ENCODE measurements around the gene UNCX.
A peak's percentile ranks its signal among the peaks of the same experiment; 100 is the strongest.

UNCX gene

GRCh38 chr7:1218541-1219165 is 14.0 kb upstream of the UNCX start:
- DNase-seq = no peak

- DNase-seq = no peak
Measured at GRCh38 chr7:1219498-1219897, 13.2 kb upstream of the UNCX start.

- no peak for DNase-seq
Measured at GRCh38 chr7:1220000-1220726, 12.5 kb upstream of the UNCX start.

GRCh38 chr7:1220977-1221745 is 11.5 kb upstream of the UNCX start:
- DNase-seq = no peak

GRCh38 chr7:1223196-1223981 is 9.3 kb upstream of the UNCX start:
- DNase-seq = peak; percentile 29

GRCh38 chr7:1224086-1224716 is 8.5 kb upstream of the UNCX start:
- DNase-seq = no peak

- DNase-seq = no peak
Measured at GRCh38 chr7:1225030-1225429, 7.6 kb upstream of the UNCX start.

GRCh38 chr7:1225441-1226185 is 7.1 kb upstream of the UNCX start:
- no peak for DNase-seq

- DNase-seq = no peak
Measured at GRCh38 chr7:1226186-1226901, 6.3 kb upstream of the UNCX start.

GRCh38 chr7:1227071-1227804 is 5.4 kb upstream of the UNCX start:
- no peak for DNase-seq

- no peak for DNase-seq
Measured at GRCh38 chr7:1227814-1228544, 4.7 kb upstream of the UNCX start.

GRCh38 chr7:1228545-1229201 is 4.0 kb upstream of the UNCX start:
- DNase-seq = no peak

- no peak for DNase-seq
Measured at GRCh38 chr7:1229202-1229947, 3.3 kb upstream of the UNCX start.

- no peak for DNase-seq
Measured at GRCh38 chr7:1229956-1230355, 2.7 kb upstream of the UNCX start.

GRCh38 chr7:1230411-1231213 is 2.1 kb upstream of the UNCX start:
- no peak for DNase-seq

GRCh38 chr7:1231214-1232102 is 1.2 kb upstream of the UNCX start:
- no peak for DNase-seq

- DNase-seq = no peak
Measured at GRCh38 chr7:1232103-1232466, 587 bp upstream of the UNCX start.
